GM18868 (cell line): ENCODE measurements around the gene CPNE7.

Experiments used
- ATAC-seq: cut with Tn5 transposase; IDR thresholded peaks from one replicate; pipeline ENCODE4 v1.9.1; 2021; ENCODE audit warnings: mild to moderate bottlenecking, moderate library complexity; ENCODE audit not compliant: unreplicated experiment

The CPNE7 gene

GRCh38 chr16:89602273-89602951 is 26.9 kb downstream of the CPNE7 start:
- ATAC-seq, result no peak

- ATAC-seq, result no peak
Measured at GRCh38 chr16:89602952-89603590, 27.5 kb downstream of the CPNE7 start.

- ATAC-seq, result no peak
Measured at GRCh38 chr16:89604764-89605163, 29.2 kb downstream of the CPNE7 start.

GRCh38 chr16:89605186-89605970 is 29.8 kb downstream of the CPNE7 start:
- ATAC-seq, result no peak

- ATAC-seq, result no peak
Measured at GRCh38 chr16:89606006-89606405, 30.4 kb downstream of the CPNE7 start.

GRCh38 chr16:89607453-89607852 is 31.9 kb downstream of the CPNE7 start:
- no peak for ATAC-seq

- no peak for ATAC-seq
Measured at GRCh38 chr16:89607937-89608740, 32.6 kb downstream of the CPNE7 start.

GRCh38 chr16:89610108-89610453 is 34.5 kb downstream of the CPNE7 start:
- no peak for ATAC-seq

GRCh38 chr16:89612415-89613166 is 37.0 kb downstream of the CPNE7 start:
- no peak for ATAC-seq

- no peak for ATAC-seq
Measured at GRCh38 chr16:89613231-89613953, 37.8 kb downstream of the CPNE7 start, which contains the start of gene DPEP1. DPEP1 (plus strand) TSS chr16:89613642; CDS start chr16:89630411, 16,769 bp downstream.

GRCh38 chr16:89613954-89614459 is 38.4 kb downstream of the CPNE7 start:
- ATAC-seq, result no peak

- ATAC-seq, result no peak
Measured at GRCh38 chr16:89615176-89615575, 39.6 kb downstream of the CPNE7 start.

- no peak for ATAC-seq
Measured at GRCh38 chr16:89615596-89616090, 40.1 kb downstream of the CPNE7 start.

GRCh38 chr16:89616623-89617022 is 41.1 kb downstream of the CPNE7 start:
- ATAC-seq, result no peak

- no peak for ATAC-seq
Measured at GRCh38 chr16:89617036-89617435, 41.5 kb downstream of the CPNE7 start.

GRCh38 chr16:89618109-89618998 is 42.8 kb downstream of the CPNE7 start:
- no peak for ATAC-seq

- no peak for ATAC-seq
Measured at GRCh38 chr16:89619840-89620239, 44.3 kb downstream of the CPNE7 start.

GRCh38 chr16:89620406-89620841 is 44.9 kb downstream of the CPNE7 start:
- no peak for ATAC-seq
